Measurements from ENCODE around the gene SEC14L5.

- TF ChIP-seq CTCF (IDR thresholded peaks at IDR 0.05; ENCODE audit: low read depth, low read length) (no peak), POLR2A (IDR thresholded peaks at IDR 0.05; ENCODE audit: extremely low read depth, insufficient read length) (no peak), MYC (IDR thresholded peaks at IDR 0.05; ENCODE audit: low read depth, low read length) (no peak)
These were observed 37.3 kb upstream of the SEC14L5 start for GRCh38 chr16:4920826-4921225.

Data from NB4 (cell line).